K562 (cell line): Measurements from ENCODE around the gene NBR1. TPM values are rescaled to one million over a fixed set of nuclear protein-coding genes. Genes with fewer than 3 reads are reported as not detected.

Experiments
- ATAC-seq: fragments of 200-7000 bp; cut with Tn5 transposase; 3 replicates; pipeline ENCODE4 v1.9.1; 2020; ENCODE audit warnings: moderate library complexity
- BruUV-seq: library from RNA; stranded (reverse); fragments of 400-500 nt; replicated peaks from 2 replicates; lab custom pipeline; 2021; lab: Mats Ljungman, UMichigan
- CTCF ChIA-PET: fragments of 300-600 bp; formaldehyde crosslinking; extraction: SDS; loops from one replicate; lab custom pipeline; 2021; ENCODE audit warnings: low intra/inter-chr PET ratio; lab: Yijun Ruan, JAX
- POLR2A ChIA-PET: fragments of 300-600, 350-650 bp; sonication (Branson Sonifier 250); formaldehyde crosslinking; extraction: SDS; loops from one replicate; lab custom pipeline; 2021; ENCODE audit warnings: antibody characterized with exemption, inconsistent platforms; lab: Yijun Ruan, JAX
- DNase-seq, 4 experiments: peaks; one replicate each; pipeline versions ENCODE4 v3.0.0 to v3.0.0-alpha.2; 2011 to 2018; ENCODE audit warnings: low spot score in 3 of 4, mixed read lengths in 3 of 4; ENCODE audit errors: extremely low read depth in 1 of 4
- FAIRE-seq: peaks from 2 replicates; lab custom pipeline; 2011; peaks lifted over from hg19 to GRCh38; lab: Jason Lieb, UNC
- H2AFZ ChIP-seq: 2 replicates; pipeline ENCODE4 v1.6.0; 2011; ENCODE audit warnings: low read depth, low read length, control low read depth, inconsistent platforms
- H3K27ac ChIP-seq: fragments of 200-600 bp; 3 replicates; pipeline ENCODE4 v1.8.0; 2011; ENCODE audit warnings: low read depth, mild to moderate bottlenecking, control low read depth, inconsistent platforms, low read length, moderate library complexity, mixed read lengths; ENCODE audit errors: extremely low read depth
- H3K27me3 ChIP-seq, 2 experiments: fragments of 300-600 bp in 1 of 2; 2 replicates in 1 of 2; 3 replicates in 1 of 2; pipeline versions ENCODE4 v1.6.0 to v1.8.0; 2011; ENCODE audit warnings: inconsistent platforms in 2 of 2, low read length in 2 of 2, mild to moderate bottlenecking in 1 of 2, mixed read lengths in 1 of 2, moderate library complexity in 1 of 2; ENCODE audit not compliant: control insufficient read depth in 2 of 2, insufficient read depth in 2 of 2
- H3K36me3 ChIP-seq: fragments of 300-600 bp; 3 replicates; pipeline ENCODE4 v1.8.0; 2011; ENCODE audit warnings: mild to moderate bottlenecking, low read length, inconsistent platforms; ENCODE audit not compliant: control insufficient read depth, insufficient read depth
- H3K4me1 ChIP-seq, 2 experiments: fragments of 200-600 bp in 1 of 2; replicated peaks in 1 of 2; 2 replicates in 1 of 2; 3 replicates in 1 of 2; pipeline versions ENCODE4 v1.5.1 to v1.8.0; 2011; ENCODE audit warnings: inconsistent platforms in 2 of 2, low read length in 2 of 2, mild to moderate bottlenecking in 1 of 2, mixed read lengths in 1 of 2, moderate library complexity in 1 of 2; ENCODE audit not compliant: control insufficient read depth in 2 of 2, insufficient read depth in 2 of 2
- H3K4me2 ChIP-seq: 2 replicates; pipeline ENCODE4 v1.6.1; 2011; ENCODE audit warnings: low read length, control low read depth, inconsistent platforms, mixed read lengths; ENCODE audit not compliant: insufficient read depth
- H3K4me3 ChIP-seq: fragments of 200-600 bp; sonication (generic), shearing (Covaris generic); 2 replicates; pipeline ENCODE4 v1.5.1; 2016; ENCODE audit warnings: control low read depth, inconsistent platforms
- H3K79me2 ChIP-seq: fragments of 200-600 bp; 3 replicates; pipeline ENCODE4 v1.8.0; 2011; ENCODE audit warnings: low read length, inconsistent platforms; ENCODE audit not compliant: control insufficient read depth, insufficient read depth
- H3K9ac ChIP-seq, 2 experiments: 2 replicates each; pipeline versions ENCODE4 v1.6.0 to v1.6.1; 2011; ENCODE audit warnings: low read depth in 2 of 2, low read length in 2 of 2, control low read depth in 1 of 2, inconsistent platforms in 1 of 2, mild to moderate bottlenecking in 1 of 2, mixed read lengths in 1 of 2; ENCODE audit not compliant: insufficient read depth in 1 of 2
- H3K9me1 ChIP-seq: one replicate; pipeline ENCODE4 v1.6.0; 2011; ENCODE audit warnings: inconsistent platforms, mild to moderate bottlenecking, low read length, moderate library complexity; ENCODE audit not compliant: control insufficient read depth, insufficient read depth
- H3K9me3 ChIP-seq: replicated peaks from 2 replicates; pipeline ENCODE4 v1.5.1; 2011; ENCODE audit warnings: low read depth, low read length, inconsistent platforms; ENCODE audit not compliant: control insufficient read depth, insufficient read depth
- H4K20me1 ChIP-seq: replicated peaks from 2 replicates; pipeline ENCODE4 v1.6.1; 2011; ENCODE audit warnings: low read length, inconsistent platforms, mixed read lengths; ENCODE audit not compliant: control insufficient read depth, insufficient read depth
- ARID4B ChIP-seq: sonication (generic); formaldehyde crosslinking; IDR thresholded peaks from 2 replicates; pipeline ENCODE4 v1.8.0; 2022; ENCODE audit warnings: mild to moderate bottlenecking, missing genetic modification reagents
- EWSR1 ChIP-seq: fragments of 450-650 bp; IDR thresholded peaks from 2 replicates; pipeline ENCODE4 v1.6.1; 2018; ENCODE audit warnings: borderline replicate concordance, mild to moderate bottlenecking, low read depth, moderate library complexity; ENCODE audit not compliant: partially characterized antibody
- MCM7 ChIP-seq, 2 experiments: fragments of 450-650 bp; IDR thresholded peaks; 2 replicates each; pipeline ENCODE4 v1.6.1; 2016 to 2018
- MXI1 ChIP-seq: IDR thresholded peaks from 2 replicates; pipeline ENCODE4 v1.6.1; 2011; ENCODE audit warnings: low read depth, mild to moderate bottlenecking, improper control_type of control experiment, low read length
- NEUROD1 ChIP-seq: fragments of 150-350 bp; IDR thresholded peaks from 2 replicates; pipeline ENCODE4 v1.6.1; 2014; ENCODE audit warnings: borderline replicate concordance, low read length, low read depth; ENCODE audit not compliant: partially characterized antibody
- NONO ChIP-seq, 2 experiments: fragments of 200-400 bp in 1 of 2; fragments of 450-650 bp in 1 of 2; formaldehyde crosslinking in 1 of 2; IDR thresholded peaks; 2 replicates each; pipeline ENCODE4 v1.6.1; 2017; ENCODE audit warnings: low read depth in 2 of 2, mild to moderate bottlenecking in 2 of 2, moderate library complexity in 2 of 2, low read length in 1 of 2
- PREB ChIP-seq: sonication (generic); formaldehyde crosslinking; IDR thresholded peaks from 2 replicates; pipeline ENCODE4 v1.8.1; 2023; ENCODE audit warnings: mild to moderate bottlenecking, missing genetic modification reagents
- PTRF ChIP-seq: fragments of 450-650 bp; IDR thresholded peaks from 2 replicates; pipeline ENCODE4 v1.6.1; 2016; ENCODE audit warnings: mild to moderate bottlenecking, missing genetic modification characterization, missing compliant biosample characterization
- TCF3 ChIP-seq: sonication (generic); formaldehyde crosslinking; IDR thresholded peaks from 2 replicates; pipeline ENCODE4 v1.4.0; 2020; ENCODE audit warnings: mild to moderate bottlenecking, missing genetic modification reagents
- TCFL5 ChIP-seq: fragments of 250-450 bp; sonication (Bioruptor Pico); conservative IDR thresholded peaks from 2 replicates; pipeline ENCODE4 v1.6.1; 2021; ENCODE audit warnings: mild to moderate bottlenecking, moderate library complexity, matching md5 sums
- ZNF518B ChIP-seq: fragments of 250-450 bp; sonication (Bioruptor Pico); IDR thresholded peaks from 2 replicates; pipeline ENCODE4 v1.5.0; 2021; ENCODE audit warnings: mild to moderate bottlenecking, moderate library complexity
- ZNF79 ChIP-seq: fragments of 250-450 bp; sonication (Bioruptor Pico); IDR thresholded peaks from 2 replicates; pipeline ENCODE4 v1.4.0; 2020; ENCODE audit warnings: low read depth, mild to moderate bottlenecking, moderate library complexity
- WGBS: fragments of 100-300 bp; shearing (Covaris generic); methylation state at CpG from one replicate; pipeline ENCODE4 v1.1.6; 2016; ENCODE audit warnings: low coverage, mixed read lengths; ENCODE audit not compliant: insufficient coverage; ENCODE audit errors: missing lambda C conversion rate; 5-methylcytosine and 5-hydroxymethylcytosine counted together
- in situ Hi-C: fragments of 300-500 bp; cut with MboI; formaldehyde crosslinking; loops from 4 replicates; pipeline ENCODE4 v1.15.0; 2018; ENCODE audit warnings: inconsistent platforms, mixed read lengths
- intact Hi-C: fragments of 100-400 bp; cut with micrococcal nuclease; formaldehyde crosslinking; loops from 2 replicates; pipeline ENCODE4 v1.14.2; 2022
- polyA plus RNA-seq, 8 experiments: library from polyadenylated mRNA; depleted of rRNA in 4 of 8; stranded (reverse) in 5 of 8; unstranded in 3 of 8; fragments of >200 nt; fragmentation: Nextera tagmentation in 2 of 8; fragmentation: Illumina TruSeq in 1 of 8; extraction: Ambion mirVana in 2 of 8; extraction: Trizol in 1 of 8; gene quantifications; 2 replicates each; pipeline versions ENCODE4 v1.2.1 to v1.2.3, GENCODE V29; 2011 to 2014; ENCODE audit warnings: inconsistent platforms in 1 of 8, missing spikeins in 1 of 8
- total RNA-seq, 7 experiments: library from RNA; depleted of rRNA in 6 of 7; stranded (reverse); fragments of >200 nt in 6 of 7; fragmentation: Illumina TruSeq in 2 of 7; extraction: Trizol in 2 of 7; gene quantifications; 2 replicates each; pipeline versions ENCODE4 v1.2.1 to v1.2.3, GENCODE V29; 2011 to 2021; ENCODE audit warnings: low replicate concordance in 1 of 7

Gene NBR1
- total and polyA plus RNA-seq, 9 of the 15 experiments (the other 6 are each of a cell fraction or from before 2014, with no cell fraction given) = 4.2 to 70.1 (median 39.9) TPM

DNA sequence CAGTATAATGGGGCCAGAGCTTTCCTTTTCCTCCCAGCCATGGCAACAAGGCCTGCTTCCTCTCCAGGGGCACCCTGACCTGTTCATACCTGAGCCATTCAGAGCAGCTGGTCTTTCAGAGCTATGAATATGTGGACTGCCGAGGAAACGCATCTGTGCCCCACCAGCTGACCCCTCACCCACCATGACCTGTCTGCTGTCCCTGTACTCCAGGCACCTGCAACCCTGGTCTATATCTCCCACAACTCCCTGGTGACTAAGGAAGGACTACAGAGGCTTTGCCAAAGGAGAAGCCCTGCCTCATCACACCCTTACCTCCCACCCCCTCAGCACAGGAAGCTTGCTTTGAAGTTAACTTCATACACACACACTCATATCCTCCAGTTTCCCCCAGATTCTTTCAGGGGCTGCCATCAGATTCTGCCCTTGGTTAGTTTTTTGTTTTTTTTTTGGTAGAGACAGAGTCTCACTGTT, 46.6 kb downstream of the NBR1 start:
- Histone ChIP-seq H3K4me1 (peaks cover 3 to 5% of the 10 kb centered on the region in 2 experiments; a peak in 1 of 5 replicates), H3K27me3 (no peaks in the 10 kb centered on the region), H3K9me1 (no peaks in the 10 kb centered on the region), H3K9ac (no peak overlapping the region), H3K9me3 (no peaks in the 10 kb centered on the region), H3K4me2 (no peak overlapping the region), H2AFZ (no peak overlapping the region), H3K27ac (no peak overlapping the region), H3K4me3 (no peak overlapping the region), H3K79me2 (no peaks in the 10 kb centered on the region), H4K20me1 (no peaks in the 10 kb centered on the region), H3K36me3 (no peaks in the 10 kb centered on the region; the same call in 2 of the 3 replicates)
- intact Hi-C loops (no loop called here), in situ Hi-C loops (no loop called here)
- POLR2A ChIA-PET = interaction anchor here (0.5 to 7.6 kb wide), 5 partner anchors 18 to 353 kb away, joined by 3 to 89 read pairs (median 4); partner anchors contain the start of gene BRCA1
- no peak for FAIRE-seq
- TF ChIP-seq EWSR1 = no peak
- no peak for TF ChIP-seq TCF3 (CRISPR knock-in tag)
- no peak for TF ChIP-seq NONO (IDR thresholded peaks at IDR 0.05; ENCODE audit: low read depth in 2 of 2, low read length in 1 of 2)
- TF ChIP-seq ZNF518B (CRISPR knock-in tag) = no peak
- TF ChIP-seq TCFL5 (CRISPR knock-in tag) = no peak
- no peak for TF ChIP-seq PTRF
- no peak for TF ChIP-seq MCM7 (IDR thresholded peaks at IDR 0.05)
- TF ChIP-seq PREB = no peak
- TF ChIP-seq NEUROD1 = no peak
- TF ChIP-seq ZNF79 = no peak
- TF ChIP-seq ARID4B (CRISPR knock-in tag) = no peak
- no peak for TF ChIP-seq MXI1
- WGBS = 58% methylated on average over 2 of the region's 2 CpGs
- ATAC-seq = no peak
- no peak for DNase-seq
- CTCF ChIA-PET = no interaction called here
- no TSS peak for BruUV-seq
